ENCODE measurements around the gene DDX17.

DNA sequence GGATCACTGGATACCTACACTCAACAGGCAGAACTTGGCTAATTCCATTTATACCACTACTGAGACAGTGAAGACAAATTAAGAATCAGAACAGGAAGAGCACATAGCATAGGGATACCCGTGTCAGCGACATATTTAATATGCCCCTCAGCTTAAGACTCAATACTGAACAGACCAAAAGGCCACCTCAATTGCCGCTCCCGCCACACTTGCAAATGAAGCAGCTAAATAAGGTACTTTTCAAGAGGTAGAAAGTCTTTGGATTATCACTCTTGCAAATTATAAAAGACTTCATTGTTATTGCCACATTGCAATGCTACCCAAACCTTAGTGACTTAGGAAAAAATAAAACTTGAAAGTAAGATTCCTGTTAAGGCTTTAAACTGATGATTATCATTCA, 3.1 kb downstream of the DDX17 start:
- TF ChIP-seq BHLHE40 (IDR thresholded peaks at IDR 0.05; ENCODE audit: low read depth, low read length) (no peak), CTCF (conservative IDR thresholded peaks at IDR 0.05; ENCODE audit: low read depth, low read length) (no peak), ELK1 (IDR thresholded peaks at IDR 0.05; ENCODE audit: borderline replicate concordance, low read depth, low read length) (no peak), POLR2A (IDR thresholded peaks at IDR 0.05; ENCODE audit: low read depth, low read length) (no peak), RAD21 (IDR thresholded peaks at IDR 0.05; ENCODE audit: low read length) (no peak), MXI1 (IDR thresholded peaks at IDR 0.05; ENCODE audit: borderline replicate concordance, low read depth, low read length) (no peak), SMC3 (IDR thresholded peaks at IDR 0.05; ENCODE audit: low read depth, low read length) (no peak), FOS (IDR thresholded peaks at IDR 0.05; ENCODE audit: low read depth, low read length) (no peak), CEBPB (IDR thresholded peaks at IDR 0.05; ENCODE audit: low read depth, low read length) (no peak), MAZ (IDR thresholded peaks at IDR 0.05; ENCODE audit: borderline replicate concordance, low read depth, low read length) (no peak), RFX5 (IDR thresholded peaks at IDR 0.05; ENCODE audit: low read depth, low read length) (no peak)
- TF ChIP-seq, protein P1, sequence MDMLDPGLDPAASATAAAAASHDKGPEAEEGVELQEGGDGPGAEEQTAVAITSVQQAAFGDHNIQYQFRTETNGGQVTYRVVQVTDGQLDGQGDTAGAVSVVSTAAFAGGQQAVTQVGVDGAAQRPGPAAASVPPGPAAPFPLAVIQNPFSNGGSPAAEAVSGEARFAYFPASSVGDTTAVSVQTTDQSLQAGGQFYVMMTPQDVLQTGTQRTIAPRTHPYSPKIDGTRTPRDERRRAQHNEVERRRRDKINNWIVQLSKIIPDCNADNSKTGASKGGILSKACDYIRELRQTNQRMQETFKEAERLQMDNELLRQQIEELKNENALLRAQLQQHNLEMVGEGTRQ (IDR thresholded peaks at IDR 0.05; ENCODE audit: low read depth, low read length) = no peak
